ENCODE results near the gene MLC1.

- TF ChIP-seq POLR2A (IDR thresholded peaks at IDR 0.05) (no peak), CTCF (IDR thresholded peaks at IDR 0.05) (no peak)
Measured at GRCh38 chr22:50083462-50084079, 1.7 kb downstream of the MLC1 start.

All from body of pancreas (tissue), 4 donors.